K562 (cell line): Measurements from ENCODE around the gene VEGFA. TPM values are rescaled to one million over a fixed set of nuclear protein-coding genes. Genes with fewer than 3 reads are reported as not detected.

Source experiments
- ATF7 ChIP-seq: fragments of 450-650 bp; IDR thresholded peaks from 2 replicates; pipeline ENCODE4 v1.7.1; 2014; ENCODE audit warnings: mild to moderate bottlenecking, moderate library complexity
- CC2D1A ChIP-seq: fragments of 450-650 bp; IDR thresholded peaks from 2 replicates; pipeline ENCODE4 v1.6.1; 2017; ENCODE audit warnings: mild to moderate bottlenecking
- E2F3 ChIP-seq: fragments of 250-450 bp; sonication (Bioruptor Pico); IDR thresholded peaks from 2 replicates; pipeline ENCODE4 v1.4.0; 2020; ENCODE audit warnings: mild to moderate bottlenecking
- EP300 ChIP-seq: IDR thresholded peaks from 2 replicates; pipeline ENCODE4 v1.6.1; 2012; ENCODE audit warnings: low read length, improper control_type of control experiment
- ETV5 ChIP-seq: sonication (generic); formaldehyde crosslinking; IDR thresholded peaks from 2 replicates; pipeline ENCODE4 v1.4.0; 2020; ENCODE audit warnings: low read depth, mild to moderate bottlenecking, missing genetic modification reagents
- FIP1L1 ChIP-seq: fragments of 200-400 bp; formaldehyde crosslinking; IDR thresholded peaks from 2 replicates; pipeline ENCODE4 v1.6.1; 2018; ENCODE audit warnings: mild to moderate bottlenecking, low read depth, low read length; ENCODE audit not compliant: poor library complexity, severe bottlenecking
- FOXJ2 ChIP-seq: fragments of 200-800 bp; sonication (Bioruptor generic); IDR thresholded peaks from 2 replicates; pipeline ENCODE4 v1.6.1; 2016; ENCODE audit warnings: missing genetic modification characterization, missing compliant biosample characterization
- GATA2 ChIP-seq: sonication (generic); formaldehyde crosslinking; IDR thresholded peaks from 2 replicates; pipeline ENCODE4 v1.4.0; 2020; ENCODE audit warnings: mild to moderate bottlenecking, missing genetic modification reagents
- HNRNPH1 ChIP-seq: fragments of 200-400 bp; formaldehyde crosslinking; optimal IDR thresholded peaks from 2 replicates; pipeline ENCODE3; 2017; ENCODE audit warnings: low read depth, mild to moderate bottlenecking, low read length, moderate library complexity
- JUN ChIP-seq, 2 experiments: sonication (generic) in 1 of 2; formaldehyde crosslinking in 1 of 2; IDR thresholded peaks; 2 replicates each; pipeline versions ENCODE4 v1.6.1 to v1.8.0; 2012 to 2022; ENCODE audit warnings: borderline replicate concordance in 2 of 2, mild to moderate bottlenecking in 2 of 2, improper control_type of control experiment in 1 of 2, low read depth in 1 of 2, low read length in 1 of 2, missing genetic modification reagents in 1 of 2
- L3MBTL2 ChIP-seq: fragments of 450-650 bp; IDR thresholded peaks from 2 replicates; pipeline ENCODE4 v1.6.1; 2016; ENCODE audit warnings: mild to moderate bottlenecking, moderate library complexity
- MED1 ChIP-seq: sonication (generic); formaldehyde crosslinking; IDR thresholded peaks from 2 replicates; pipeline ENCODE4 v1.8.1; 2023; ENCODE audit warnings: missing genetic modification reagents, borderline replicate concordance
- NR4A1 ChIP-seq, 2 experiments: fragments of 250-450 bp in 1 of 2; fragments of 450-650 bp in 1 of 2; sonication (Bioruptor Pico) in 1 of 2; IDR thresholded peaks; 2 replicates each; pipeline versions ENCODE4 v1.4.0 to v1.6.1; 2016 to 2020; ENCODE audit warnings: mild to moderate bottlenecking in 2 of 2, missing compliant biosample characterization in 1 of 2, missing genetic modification characterization in 1 of 2, moderate library complexity in 1 of 2
- NUFIP1 ChIP-seq: fragments of 450-650 bp; IDR thresholded peaks from 2 replicates; pipeline ENCODE4 v1.6.1; 2018; ENCODE audit not compliant: partially characterized antibody
- PHF8 ChIP-seq: fragments of 200-600 bp; sonication (generic); IDR thresholded peaks from 2 replicates; pipeline ENCODE4 v1.6.1; 2012; ENCODE audit warnings: mixed run types, mild to moderate bottlenecking, inconsistent platforms, low read length, moderate library complexity, borderline replicate concordance
- RAD21 ChIP-seq, 2 experiments: fragments of 250-450 bp in 1 of 2; fragments of 450-650 bp in 1 of 2; sonication (Bioruptor Pico) in 1 of 2; formaldehyde crosslinking in 1 of 2; IDR thresholded peaks in 1 of 2; conservative IDR thresholded peaks in 1 of 2; 2 replicates each; pipeline versions ENCODE4 v1.4.0 to v1.8.0; 2020 to 2022; ENCODE audit warnings: mild to moderate bottlenecking in 2 of 2, moderate library complexity in 1 of 2
- RB1 ChIP-seq: fragments of 450-650 bp; IDR thresholded peaks from 2 replicates; pipeline ENCODE4 v1.6.1; 2017; ENCODE audit warnings: low read depth, mild to moderate bottlenecking
- RBM34 ChIP-seq: fragments of 200-400 bp; formaldehyde crosslinking; IDR thresholded peaks from 2 replicates; pipeline ENCODE4 v1.6.1; 2018; ENCODE audit warnings: low read length, borderline replicate concordance; ENCODE audit not compliant: insufficient read depth
- SAP30 ChIP-seq: fragments of 200-600 bp; sonication (generic); IDR thresholded peaks from 2 replicates; pipeline ENCODE4 v1.6.1; 2012; ENCODE audit warnings: borderline replicate concordance, low read depth, mild to moderate bottlenecking, moderate library complexity, low read length, control low read depth, inconsistent platforms; ENCODE audit not compliant: insufficient read depth, poor library complexity, severe bottlenecking
- SMAD2 ChIP-seq: fragments of 150-350 bp; IDR thresholded peaks from 2 replicates; pipeline ENCODE4 v1.6.1; 2014; ENCODE audit warnings: low read depth, mild to moderate bottlenecking, low read length
- SMARCA4 ChIP-seq: fragments of 450-650 bp; IDR thresholded peaks from 2 replicates; pipeline ENCODE4 v1.6.1; 2016
- SMARCB1 ChIP-seq: IDR thresholded peaks from 2 replicates; pipeline ENCODE4 v1.6.1; 2011; ENCODE audit warnings: improper control_type of control experiment, low read depth; ENCODE audit not compliant: insufficient read length
- SRSF7 ChIP-seq: fragments of 200-400 bp; formaldehyde crosslinking; optimal IDR thresholded peaks from 2 replicates; pipeline ENCODE3; 2017; ENCODE audit warnings: mild to moderate bottlenecking, low read depth, low read length
- SRSF9 ChIP-seq: fragments of 200-400 bp; formaldehyde crosslinking; IDR thresholded peaks from 2 replicates; pipeline ENCODE4 v1.6.1; 2017; ENCODE audit warnings: low read depth, low read length, borderline replicate concordance
- TAL1 ChIP-seq: fragments of 450-650 bp; IDR thresholded peaks from 2 replicates; pipeline ENCODE4 v1.6.1; 2016; ENCODE audit warnings: mild to moderate bottlenecking
- TGIF2 ChIP-seq: sonication (generic); formaldehyde crosslinking; IDR thresholded peaks from 2 replicates; pipeline ENCODE4 v1.8.1; 2022; ENCODE audit warnings: mild to moderate bottlenecking, missing genetic modification reagents, moderate library complexity
- U2AF1 ChIP-seq: fragments of 200-400 bp; formaldehyde crosslinking; optimal IDR thresholded peaks from 2 replicates; pipeline ENCODE3; 2017; ENCODE audit warnings: mild to moderate bottlenecking, low read depth, low read length, moderate library complexity
- XRCC5 ChIP-seq: fragments of 200-400 bp; formaldehyde crosslinking; IDR thresholded peaks from 2 replicates; pipeline ENCODE4 v1.6.1; 2017; ENCODE audit warnings: low read depth, mild to moderate bottlenecking, low read length
- ZNF589 ChIP-seq: fragments of 200-800 bp; sonication (Bioruptor generic); IDR thresholded peaks from 2 replicates; pipeline ENCODE4 v1.6.1; 2016; ENCODE audit warnings: low read depth, missing genetic modification characterization, missing compliant biosample characterization
- ZNF75A ChIP-seq: fragments of 450-650 bp; formaldehyde crosslinking; IDR thresholded peaks from 2 replicates; pipeline ENCODE4 v1.4.0; 2020; ENCODE audit warnings: mild to moderate bottlenecking
- polyA plus RNA-seq, 8 experiments: library from polyadenylated mRNA; depleted of rRNA in 4 of 8; stranded (reverse) in 5 of 8; unstranded in 3 of 8; fragments of >200 nt; fragmentation: Nextera tagmentation in 2 of 8; fragmentation: Illumina TruSeq in 1 of 8; extraction: Ambion mirVana in 2 of 8; extraction: Trizol in 1 of 8; gene quantifications; 2 replicates each; pipeline versions ENCODE4 v1.2.1 to v1.2.3, GENCODE V29; 2011 to 2014; ENCODE audit warnings: inconsistent platforms in 1 of 8, missing spikeins in 1 of 8
- total RNA-seq, 7 experiments: library from RNA; depleted of rRNA in 6 of 7; stranded (reverse); fragments of >200 nt in 6 of 7; fragmentation: Illumina TruSeq in 2 of 7; extraction: Trizol in 2 of 7; gene quantifications; 2 replicates each; pipeline versions ENCODE4 v1.2.1 to v1.2.3, GENCODE V29; 2011 to 2021; ENCODE audit warnings: low replicate concordance in 1 of 7
- TF ChIP-seq, protein P1 (sequence below): sonication (generic); formaldehyde crosslinking; IDR thresholded peaks from 2 replicates; pipeline ENCODE4 v1.9.0; 2022; ENCODE audit warnings: mild to moderate bottlenecking, missing genetic modification reagents

Gene VEGFA
- total and polyA plus RNA-seq, 9 of the 15 experiments (the other 6 are each of a cell fraction or from before 2014, with no cell fraction given) = 14.0 to 271 (median 124) TPM

- 0 out of 2 replicates have a peak, but pooled peaks have one; percentile 20 for TF ChIP-seq ZNF75A (CRISPR knock-in tag)
- TF ChIP-seq RB1 = peak; percentile 51; the same call in 1 of the 2 replicates
- TF ChIP-seq RAD21 (CRISPR knock-in tag; conservative IDR thresholded peaks at IDR 0.05 in 1 of 2, IDR thresholded peaks at IDR 0.05 in 1 of 2) = peak; percentile 93 to 97
- 0 out of 2 replicates have a peak, but pooled peaks have one; percentile 20 for TF ChIP-seq SMARCA4
- TF ChIP-seq, protein P1, sequence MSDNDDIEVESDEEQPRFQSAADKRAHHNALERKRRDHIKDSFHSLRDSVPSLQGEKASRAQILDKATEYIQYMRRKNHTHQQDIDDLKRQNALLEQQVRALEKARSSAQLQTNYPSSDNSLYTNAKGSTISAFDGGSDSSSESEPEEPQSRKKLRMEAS (CRISPR knock-in tag) = peak; percentile 15; the same call in 1 of the 2 replicates
- no peak for TF ChIP-seq GATA2 (CRISPR knock-in tag)
- no peak for TF ChIP-seq HNRNPH1
- peak; percentile 11; the same call in 1 of the 2 replicates for TF ChIP-seq JUN (IDR thresholded peaks at IDR 0.05; ENCODE audit: borderline replicate concordance, low read depth, low read length)
- no peak for TF ChIP-seq JUN (CRISPR knock-in tag; IDR thresholded peaks at IDR 0.05; ENCODE audit: borderline replicate concordance)
- peak; percentile 81; the same call in 1 of the 2 replicates for TF ChIP-seq CC2D1A
- TF ChIP-seq SMARCB1 = no peak
- no peak for TF ChIP-seq E2F3 (CRISPR knock-in tag)
- TF ChIP-seq ETV5 (CRISPR knock-in tag) = 0 out of 2 replicates have a peak, but pooled peaks have one; percentile 33
- peak; percentile 43; the same call in 1 of the 2 replicates for TF ChIP-seq L3MBTL2
- peak; percentile 61 for TF ChIP-seq ATF7
- TF ChIP-seq NUFIP1 = no peak
- TF ChIP-seq SMAD2 = no peak
- TF ChIP-seq TGIF2 (CRISPR knock-in tag) = no peak
- TF ChIP-seq XRCC5 = 0 out of 2 replicates have a peak, but pooled peaks have one; percentile 43
- no peak for TF ChIP-seq MED1 (CRISPR knock-in tag)
- no peak for TF ChIP-seq FOXJ2 (tag)
- no peak for TF ChIP-seq SRSF9
- peak; percentile 67; the same call in 1 of the 2 replicates for TF ChIP-seq ZNF589 (CRISPR knock-in tag)
- no peak for TF ChIP-seq RBM34
- no peak for TF ChIP-seq PHF8
- TF ChIP-seq NR4A1 (CRISPR knock-in tag; IDR thresholded peaks at IDR 0.05) = no peak
- TF ChIP-seq NR4A1 (tag; IDR thresholded peaks at IDR 0.05) = no peak
- no peak for TF ChIP-seq SAP30
- 0 out of 2 replicates have a peak, but pooled peaks have one; percentile 2 for TF ChIP-seq EP300
- TF ChIP-seq SRSF7 = no peak
- TF ChIP-seq FIP1L1 = no peak
- TF ChIP-seq TAL1 = no peak
- no peak for TF ChIP-seq U2AF1
Measured at GRCh38 chr6:43723737-43724295, 46.2 kb upstream of the VEGFA start (continued).
